ENCODE results near the gene ZIC1. TPM values are rescaled to one million over a fixed set of nuclear protein-coding genes. Genes with fewer than 3 reads are reported as not detected.

The ZIC1 gene
- total RNA-seq, 1 donor: not detected

- Histone ChIP-seq H3K27me3 (ENCODE audit: insufficient read depth, low read length) (peaks cover 97% of the 10 kb centered on the region), H3K4me3 (ENCODE audit: low read length) (no peak overlapping the region), H3K4me1 (ENCODE audit: insufficient read depth, low read length) (no peaks in the 10 kb centered on the region), H3K9me3 (ENCODE audit: low read depth, low read length) (no peaks in the 10 kb centered on the region)
These were observed 10.2 kb upstream of the ZIC1 start for GRCh38 chr3:147398813-147399534.

- Histone ChIP-seq H3K27me3 (ENCODE audit: insufficient read depth, low read length) (peaks cover 97% of the 10 kb centered on the region), H3K9me3 (ENCODE audit: low read depth, low read length) (no peaks in the 10 kb centered on the region), H3K4me1 (ENCODE audit: insufficient read depth, low read length) (no peaks in the 10 kb centered on the region), H3K4me3 (ENCODE audit: low read length) (no peak overlapping the region)
These were observed 9.1 kb upstream of the ZIC1 start for GRCh38 chr3:147400111-147400510.

GRCh38 chr3:147400999-147401398 is 8.2 kb upstream of the ZIC1 start:
- Histone ChIP-seq H3K4me1 (ENCODE audit: insufficient read depth, low read length) (no peaks in the 10 kb centered on the region), H3K27me3 (ENCODE audit: insufficient read depth, low read length) (peaks cover 97% of the 10 kb centered on the region), H3K4me3 (ENCODE audit: low read length) (no peak overlapping the region), H3K9me3 (ENCODE audit: low read depth, low read length) (no peaks in the 10 kb centered on the region)

- H3K4me1 ChIP-seq (ENCODE audit: insufficient read depth, low read length): no peaks in the 10 kb centered on the region
- H3K27me3 ChIP-seq (ENCODE audit: insufficient read depth, low read length): peaks cover 97% of the 10 kb centered on the region
- H3K9me3 ChIP-seq (ENCODE audit: low read depth, low read length): no peaks in the 10 kb centered on the region
- H3K4me3 ChIP-seq (ENCODE audit: low read length): no peak overlapping the region
These were observed 7.7 kb upstream of the ZIC1 start for GRCh38 chr3:147401421-147401820.

- no peaks in the 10 kb centered on the region for H3K9me3 ChIP-seq (ENCODE audit: low read depth, low read length)
- H3K4me3 ChIP-seq (ENCODE audit: low read length): no peak overlapping the region
- H3K27me3 ChIP-seq (ENCODE audit: insufficient read depth, low read length): peaks cover 97% of the 10 kb centered on the region
- H3K4me1 ChIP-seq (ENCODE audit: insufficient read depth, low read length): no peaks in the 10 kb centered on the region
These were observed 7.0 kb upstream of the ZIC1 start for GRCh38 chr3:147402159-147402558.

GRCh38 chr3:147403511-147403910 is 5.7 kb upstream of the ZIC1 start:
- Histone ChIP-seq H3K4me1 (ENCODE audit: insufficient read depth, low read length) (no peaks in the 10 kb centered on the region), H3K4me3 (ENCODE audit: low read length) (no peak overlapping the region), H3K27me3 (ENCODE audit: insufficient read depth, low read length) (peaks cover 98% of the 10 kb centered on the region), H3K9me3 (ENCODE audit: low read depth, low read length) (no peaks in the 10 kb centered on the region)

- H3K27me3 ChIP-seq (ENCODE audit: insufficient read depth, low read length): peaks cover 98% of the 10 kb centered on the region
- H3K4me3 ChIP-seq (ENCODE audit: low read length): no peak overlapping the region
- H3K4me1 ChIP-seq (ENCODE audit: insufficient read depth, low read length): no peaks in the 10 kb centered on the region
- H3K9me3 ChIP-seq (ENCODE audit: low read depth, low read length): no peaks in the 10 kb centered on the region
These were observed 5.0 kb upstream of the ZIC1 start for GRCh38 chr3:147404000-147404799.

- H3K4me3 ChIP-seq (ENCODE audit: low read length): no peak overlapping the region
- H3K9me3 ChIP-seq (ENCODE audit: low read depth, low read length): no peaks in the 10 kb centered on the region
- no peaks in the 10 kb centered on the region for H3K4me1 ChIP-seq (ENCODE audit: insufficient read depth, low read length)
- peaks cover 98% of the 10 kb centered on the region for H3K27me3 ChIP-seq (ENCODE audit: insufficient read depth, low read length)
These were observed 4.3 kb upstream of the ZIC1 start for GRCh38 chr3:147404800-147405230.

GRCh38 chr3:147405231-147406027 is 3.7 kb upstream of the ZIC1 start:
- Histone ChIP-seq H3K4me1 (ENCODE audit: insufficient read depth, low read length) (peaks cover 5% of the 10 kb centered on the region), H3K4me3 (ENCODE audit: low read length) (no peak overlapping the region), H3K9me3 (ENCODE audit: low read depth, low read length) (no peaks in the 10 kb centered on the region), H3K27me3 (ENCODE audit: insufficient read depth, low read length) (peaks cover 96% of the 10 kb centered on the region)

- H3K4me1 ChIP-seq (ENCODE audit: insufficient read depth, low read length): peaks cover 12% of the 10 kb centered on the region
- no peaks in the 10 kb centered on the region for H3K9me3 ChIP-seq (ENCODE audit: low read depth, low read length)
- peaks cover 97% of the 10 kb centered on the region for H3K27me3 ChIP-seq (ENCODE audit: insufficient read depth, low read length)
- H3K4me3 ChIP-seq (ENCODE audit: low read length): no peak within 1 kb of the TSS
These were observed 2.9 kb upstream of the ZIC1 start, which contains the start of gene ZIC4 for GRCh38 chr3:147406028-147406931. ZIC4 (minus strand) TSS chr3:147406543; CDS start chr3:147402797, 3,746 bp downstream.

GRCh38 chr3:147407114-147407497 is 2.1 kb upstream of the ZIC1 start:
- no peak overlapping the region for H3K4me3 ChIP-seq (ENCODE audit: low read length)
- H3K27me3 ChIP-seq (ENCODE audit: insufficient read depth, low read length): peaks cover 97% of the 10 kb centered on the region
- no peaks in the 10 kb centered on the region for H3K9me3 ChIP-seq (ENCODE audit: low read depth, low read length)
- H3K4me1 ChIP-seq (ENCODE audit: insufficient read depth, low read length): peaks cover 12% of the 10 kb centered on the region

GRCh38 chr3:147407498-147408187 is 1.5 kb upstream of the ZIC1 start:
- Histone ChIP-seq H3K4me3 (ENCODE audit: low read length) (no peak overlapping the region), H3K9me3 (ENCODE audit: low read depth, low read length) (no peaks in the 10 kb centered on the region), H3K27me3 (ENCODE audit: insufficient read depth, low read length) (peaks cover 97% of the 10 kb centered on the region)

GRCh38 chr3:147408188-147409100 is 721 bp upstream of the ZIC1 start:
- H3K9me3 ChIP-seq (ENCODE audit: low read depth, low read length): no peaks in the 10 kb centered on the region
- H3K4me3 ChIP-seq (ENCODE audit: low read length): no peak overlapping the region
- H3K4me1 ChIP-seq (ENCODE audit: insufficient read depth, low read length): peaks cover 19% of the 10 kb centered on the region
- H3K27me3 ChIP-seq (ENCODE audit: insufficient read depth, low read length): peaks cover 98% of the 10 kb centered on the region

More at GRCh38 chr3:147407498-147408187, 1.5 kb upstream of the ZIC1 start:
- peaks cover 16% of the 10 kb centered on the region for H3K4me1 ChIP-seq (ENCODE audit: insufficient read depth, low read length)

All from mononuclear cell (primary cell).